LoVo (cell line): ENCODE measurements around the gene GID8.
A peak's percentile ranks its signal among the peaks of the same experiment; 100 is the strongest.

ENCODE experiments used
- DNase-seq: peaks from one replicate; pipeline ENCODE4 v3.0.0-alpha.2; 2016; ENCODE audit warnings: low spot score

GID8 gene

GRCh38 chr20:62902926-62903615 is 34.9 kb upstream of the GID8 start:
- DNase-seq: no peak

DNA sequence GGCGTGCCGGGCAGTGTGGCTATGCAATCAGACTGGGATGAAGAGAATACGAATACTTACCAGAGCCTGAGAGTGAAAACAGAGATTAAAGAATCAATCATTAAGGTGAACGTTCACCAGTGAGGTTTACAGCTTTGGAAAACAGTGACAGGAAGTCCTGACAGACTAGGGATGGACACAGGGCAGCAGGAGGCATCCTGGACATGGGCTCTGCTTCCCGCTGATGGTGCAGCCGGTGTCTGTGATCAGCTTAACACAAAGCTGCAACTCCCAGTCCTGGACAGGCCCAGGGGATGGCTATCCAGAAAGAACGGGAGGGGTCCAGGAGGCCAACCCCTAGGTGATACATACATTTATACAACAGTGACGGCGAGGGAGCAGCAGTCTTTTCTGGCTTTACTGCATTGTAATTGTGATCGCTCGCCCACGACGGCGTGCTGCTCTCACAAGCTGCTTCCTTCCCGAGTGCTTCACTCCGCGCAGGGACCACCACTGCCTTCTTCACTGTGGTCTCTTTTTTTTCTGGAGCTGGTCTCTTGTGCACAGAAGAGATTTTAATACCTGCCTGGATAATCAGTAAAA is 32.3 kb upstream of the GID8 start:
- no peak for DNase-seq

DNA sequence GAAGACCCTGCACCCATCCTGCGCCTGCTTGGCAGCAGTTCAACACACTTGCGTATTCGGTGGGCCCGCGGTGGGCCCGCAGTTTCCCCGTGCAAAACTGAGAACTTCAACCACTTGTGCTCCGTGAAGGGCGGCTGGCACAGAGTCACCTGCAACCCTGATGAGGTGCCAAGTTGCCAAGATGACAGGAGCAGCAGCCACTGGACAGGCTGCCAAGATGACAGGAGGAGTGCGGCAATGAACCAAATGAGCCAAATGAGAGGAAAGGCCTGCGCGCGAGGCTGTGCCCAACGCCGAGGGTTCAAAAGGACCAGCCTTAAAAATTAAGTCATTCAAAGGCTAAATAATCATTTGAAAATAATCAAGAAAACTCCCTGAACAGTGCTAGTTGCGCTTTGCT is 31.7 kb upstream of the GID8 start:
- no peak for DNase-seq

- no peak for DNase-seq
Measured at GRCh38 chr20:62906647-62907375, 31.1 kb upstream of the GID8 start.

GRCh38 chr20:62907384-62908317 is 30.3 kb upstream of the GID8 start:
- DNase-seq: no peak

DNA sequence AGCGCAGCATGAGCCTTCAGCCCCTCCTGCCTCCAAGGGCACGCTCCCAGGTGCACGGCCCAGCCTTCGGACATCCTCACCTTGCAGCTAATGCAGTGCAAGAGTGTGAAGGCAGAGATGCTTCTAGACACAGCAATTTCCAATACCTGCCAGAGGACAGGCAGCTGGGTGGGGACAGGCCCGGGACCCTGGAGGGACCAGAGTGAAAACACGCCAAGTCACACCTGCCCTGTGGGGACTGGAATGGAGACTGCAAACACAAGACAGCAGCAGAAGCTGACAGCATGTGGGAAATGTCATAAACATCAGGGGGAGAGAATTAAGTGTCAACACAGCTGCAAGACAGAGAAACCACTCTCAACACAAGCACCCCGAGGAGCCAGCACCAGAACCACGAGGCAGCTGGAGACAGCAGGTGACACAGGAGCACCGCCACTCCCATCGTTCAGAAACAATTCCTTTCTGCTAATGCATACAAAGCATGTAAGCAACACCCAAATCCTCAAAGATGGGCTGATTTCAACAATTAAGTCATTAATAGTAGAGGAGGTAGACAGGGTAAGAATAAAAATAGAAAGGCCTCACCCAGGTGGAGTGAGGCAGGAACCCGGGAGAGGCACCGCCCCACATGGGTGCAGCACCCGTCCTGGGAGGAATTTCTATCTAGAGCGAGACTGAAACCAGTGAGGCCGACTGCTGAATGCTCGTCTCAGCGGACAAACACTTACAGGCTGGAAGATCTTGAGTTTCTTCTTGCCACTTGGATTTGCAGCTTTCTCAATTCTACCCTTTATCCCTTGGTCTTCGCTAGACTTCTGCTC is 28.8 kb upstream of the GID8 start:
- no peak for DNase-seq

- DNase-seq: no peak
Measured at GRCh38 chr20:62910217-62910766, 27.7 kb upstream of the GID8 start.

- no peak for DNase-seq
Measured at GRCh38 chr20:62910777-62911497, 27.0 kb upstream of the GID8 start.

- no peak for DNase-seq
Measured at GRCh38 chr20:62911701-62912280, 26.2 kb upstream of the GID8 start.

- DNase-seq: no peak
Measured at GRCh38 chr20:62913043-62913630, 24.8 kb upstream of the GID8 start.

GRCh38 chr20:62914436-62914835 is 23.5 kb upstream of the GID8 start:
- DNase-seq: no peak

DNA sequence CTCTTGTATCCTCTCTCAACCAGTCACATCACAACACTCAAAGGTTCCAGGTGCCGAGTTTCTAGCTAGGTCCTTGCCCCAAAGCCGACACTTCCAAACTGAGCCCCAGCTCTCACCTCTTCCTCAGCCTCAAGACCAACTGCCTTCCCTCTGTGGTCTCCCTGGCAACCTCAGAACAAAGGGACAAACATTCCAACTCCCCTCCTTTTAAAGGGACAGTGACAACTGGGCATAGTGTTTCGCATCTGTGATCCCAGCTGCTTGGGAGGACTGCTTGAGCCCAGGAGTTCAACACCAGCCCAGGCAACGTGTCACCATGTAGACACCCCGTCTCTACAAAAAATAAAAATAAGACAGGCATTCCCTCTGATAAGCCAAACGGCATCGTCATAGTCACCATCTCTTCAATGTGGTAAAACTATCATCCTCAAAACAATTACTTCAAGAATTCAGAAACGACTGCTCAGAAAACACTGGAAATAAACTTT is 22.9 kb upstream of the GID8 start:
- no peak for DNase-seq

GRCh38 chr20:62916703-62917476 is 21.1 kb upstream of the GID8 start:
- no peak for DNase-seq

DNA sequence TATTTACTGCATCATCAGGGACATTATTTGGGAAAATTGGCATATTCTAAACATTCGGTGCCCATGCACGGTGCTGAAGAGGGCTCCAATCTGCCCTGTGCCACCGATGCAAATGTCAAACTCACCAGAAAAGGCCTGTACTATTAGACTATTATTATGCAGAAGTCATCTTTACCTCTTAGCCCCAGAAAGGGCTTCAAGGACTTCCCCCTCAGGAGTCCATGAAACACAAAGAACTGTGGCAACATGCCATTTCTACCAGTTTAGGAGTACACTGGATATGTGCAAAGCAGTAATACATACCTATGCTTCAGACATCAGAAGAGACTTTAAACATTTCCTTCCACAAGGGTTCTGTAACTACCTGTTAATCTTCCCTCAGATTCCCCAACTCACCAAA is 20.2 kb upstream of the GID8 start:
- no peak for DNase-seq

DNA sequence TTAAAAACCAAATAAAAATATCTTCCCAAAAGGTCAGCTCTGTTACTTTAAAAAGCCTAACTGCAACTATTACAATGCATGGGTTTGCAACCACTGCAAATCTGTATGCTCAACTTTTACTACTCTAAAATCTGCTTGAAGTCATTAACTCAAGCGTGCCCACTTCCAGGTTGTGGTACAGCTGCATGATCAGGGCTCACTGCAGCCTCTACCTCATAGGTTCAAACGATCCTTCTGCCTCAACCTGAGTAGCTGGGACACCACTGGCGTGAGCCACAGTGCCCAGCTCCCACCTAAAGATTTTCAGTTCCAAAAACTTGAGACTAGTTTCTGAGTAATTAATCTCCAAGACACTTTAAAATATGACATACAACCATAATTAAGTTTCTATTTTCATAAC is 19.8 kb upstream of the GID8 start:
- no peak for DNase-seq

GRCh38 chr20:62918831-62919230 is 19.1 kb upstream of the GID8 start:
- no peak for DNase-seq

GRCh38 chr20:62920039-62920645 is 17.8 kb upstream of the GID8 start:
- no peak for DNase-seq

GRCh38 chr20:62921119-62921687 is 16.7 kb upstream of the GID8 start:
- peak; percentile 18 for DNase-seq
